ENCODE measurements around the gene USP6NL. TPM values are rescaled to one million over a fixed set of nuclear protein-coding genes. Genes with fewer than 3 reads are reported as not detected.

USP6NL gene
- total RNA-seq, 1 experiment from 2014 or later: 21.4 TPM

DNA sequence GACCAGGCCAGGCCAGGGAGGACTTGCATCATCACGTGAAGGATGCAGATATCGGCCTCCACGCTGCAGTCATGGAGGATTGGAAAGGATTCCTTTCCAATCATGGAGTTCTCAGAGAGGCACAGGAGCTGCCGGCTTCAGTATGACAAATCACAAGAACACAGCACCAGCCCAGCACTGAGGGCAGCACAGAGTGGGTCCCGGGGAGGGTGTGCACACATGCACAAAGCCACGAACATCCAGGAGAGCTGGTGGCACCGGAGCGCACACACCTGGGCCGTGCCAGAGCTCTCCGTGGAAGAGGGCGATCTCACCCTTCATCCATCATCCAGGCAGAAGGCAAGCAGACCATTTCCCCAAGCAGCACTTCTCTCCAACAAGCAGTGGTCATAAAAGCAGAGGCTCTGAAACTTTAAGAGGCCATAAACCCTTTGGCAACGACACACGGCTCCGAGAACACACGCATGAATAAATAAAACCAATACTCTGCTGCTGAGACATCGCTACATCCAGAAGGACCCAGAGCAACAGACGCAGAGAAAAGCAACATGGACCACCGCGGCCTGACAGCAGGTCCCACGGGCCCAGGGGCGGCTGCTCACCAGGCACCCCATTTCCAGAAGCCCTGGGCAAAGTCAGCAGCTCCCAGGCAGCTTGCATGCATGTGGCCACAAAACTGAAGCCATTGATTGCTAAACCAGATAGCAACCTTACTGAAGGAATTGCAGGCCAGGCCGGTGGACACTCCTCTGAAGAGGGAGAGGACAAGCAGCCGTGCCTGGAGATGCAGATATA lies 180.8 kb downstream of the USP6NL start:
- peaks cover 23% of the 10 kb centered on the region for H3K9me3 Mint-ChIP-seq
- POLR2A ChIA-PET: interaction anchor here (0.6 kb wide), 1 partner anchor 9 kb away, joined by 3 read pairs; no protein-coding TSS in a partner anchor
- H3K27ac Mint-ChIP-seq: no peak overlapping the region
- ATAC-seq: no peak
- peaks cover 39% of the 10 kb centered on the region for H3K4me1 Mint-ChIP-seq
- no peak for DNase-seq (ENCODE audit: low spot score)
- H3K36me3 Mint-ChIP-seq: peaks cover 9% of the 10 kb centered on the region
- TF ChIP-seq, protein P1, sequence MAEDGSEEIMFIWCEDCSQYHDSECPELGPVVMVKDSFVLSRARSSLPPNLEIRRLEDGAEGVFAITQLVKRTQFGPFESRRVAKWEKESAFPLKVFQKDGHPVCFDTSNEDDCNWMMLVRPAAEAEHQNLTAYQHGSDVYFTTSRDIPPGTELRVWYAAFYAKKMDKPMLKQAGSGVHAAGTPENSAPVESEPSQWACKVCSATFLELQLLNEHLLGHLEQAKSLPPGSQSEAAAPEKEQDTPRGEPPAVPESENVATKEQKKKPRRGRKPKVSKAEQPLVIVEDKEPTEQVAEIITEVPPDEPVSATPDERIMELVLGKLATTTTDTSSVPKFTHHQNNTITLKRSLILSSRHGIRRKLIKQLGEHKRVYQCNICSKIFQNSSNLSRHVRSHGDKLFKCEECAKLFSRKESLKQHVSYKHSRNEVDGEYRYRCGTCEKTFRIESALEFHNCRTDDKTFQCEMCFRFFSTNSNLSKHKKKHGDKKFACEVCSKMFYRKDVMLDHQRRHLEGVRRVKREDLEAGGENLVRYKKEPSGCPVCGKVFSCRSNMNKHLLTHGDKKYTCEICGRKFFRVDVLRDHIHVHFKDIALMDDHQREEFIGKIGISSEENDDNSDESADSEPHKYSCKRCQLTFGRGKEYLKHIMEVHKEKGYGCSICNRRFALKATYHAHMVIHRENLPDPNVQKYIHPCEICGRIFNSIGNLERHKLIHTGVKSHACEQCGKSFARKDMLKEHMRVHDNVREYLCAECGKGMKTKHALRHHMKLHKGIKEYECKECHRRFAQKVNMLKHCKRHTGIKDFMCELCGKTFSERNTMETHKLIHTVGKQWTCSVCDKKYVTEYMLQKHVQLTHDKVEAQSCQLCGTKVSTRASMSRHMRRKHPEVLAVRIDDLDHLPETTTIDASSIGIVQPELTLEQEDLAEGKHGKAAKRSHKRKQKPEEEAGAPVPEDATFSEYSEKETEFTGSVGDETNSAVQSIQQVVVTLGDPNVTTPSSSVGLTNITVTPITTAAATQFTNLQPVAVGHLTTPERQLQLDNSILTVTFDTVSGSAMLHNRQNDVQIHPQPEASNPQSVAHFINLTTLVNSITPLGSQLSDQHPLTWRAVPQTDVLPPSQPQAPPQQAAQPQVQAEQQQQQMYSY (CRISPR knock-in tag; IDR thresholded peaks at IDR 0.05): no peak
- TF ChIP-seq, protein P2, sequence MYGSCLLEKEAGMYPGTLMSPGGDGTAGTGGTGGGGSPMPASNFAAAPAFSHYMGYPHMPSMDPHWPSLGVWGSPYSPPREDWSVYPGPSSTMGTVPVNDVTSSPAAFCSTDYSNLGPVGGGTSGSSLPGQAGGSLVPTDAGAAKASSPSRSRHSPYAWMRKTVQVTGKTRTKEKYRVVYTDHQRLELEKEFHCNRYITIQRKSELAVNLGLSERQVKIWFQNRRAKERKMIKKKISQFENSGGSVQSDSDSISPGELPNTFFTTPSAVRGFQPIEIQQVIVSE (CRISPR knock-in tag; IDR thresholded peaks at IDR 0.05; ENCODE audit: borderline replicate concordance): no peak
- TF ChIP-seq ZNF232 (CRISPR knock-in tag; IDR thresholded peaks at IDR 0.05) (no peak), EMX1 (CRISPR knock-in tag; IDR thresholded peaks at IDR 0.05) (no peak), HMGA2 (CRISPR knock-in tag; IDR thresholded peaks at IDR 0.05) (no peak), ZBTB21 (CRISPR knock-in tag; IDR thresholded peaks at IDR 0.05; ENCODE audit: borderline replicate concordance) (no peak), TEAD4 (CRISPR knock-in tag; IDR thresholded peaks at IDR 0.05) (no peak), ESRRA (CRISPR knock-in tag; IDR thresholded peaks at IDR 0.05; ENCODE audit: borderline replicate concordance) (no peak), KAT7 (CRISPR knock-in tag; IDR thresholded peaks at IDR 0.05; ENCODE audit: borderline replicate concordance) (no peak), NFATC4 (CRISPR knock-in tag; IDR thresholded peaks at IDR 0.05) (no peak), CREB1 (CRISPR knock-in tag; IDR thresholded peaks at IDR 0.05) (no peak)
- TF ChIP-seq, protein P3, sequence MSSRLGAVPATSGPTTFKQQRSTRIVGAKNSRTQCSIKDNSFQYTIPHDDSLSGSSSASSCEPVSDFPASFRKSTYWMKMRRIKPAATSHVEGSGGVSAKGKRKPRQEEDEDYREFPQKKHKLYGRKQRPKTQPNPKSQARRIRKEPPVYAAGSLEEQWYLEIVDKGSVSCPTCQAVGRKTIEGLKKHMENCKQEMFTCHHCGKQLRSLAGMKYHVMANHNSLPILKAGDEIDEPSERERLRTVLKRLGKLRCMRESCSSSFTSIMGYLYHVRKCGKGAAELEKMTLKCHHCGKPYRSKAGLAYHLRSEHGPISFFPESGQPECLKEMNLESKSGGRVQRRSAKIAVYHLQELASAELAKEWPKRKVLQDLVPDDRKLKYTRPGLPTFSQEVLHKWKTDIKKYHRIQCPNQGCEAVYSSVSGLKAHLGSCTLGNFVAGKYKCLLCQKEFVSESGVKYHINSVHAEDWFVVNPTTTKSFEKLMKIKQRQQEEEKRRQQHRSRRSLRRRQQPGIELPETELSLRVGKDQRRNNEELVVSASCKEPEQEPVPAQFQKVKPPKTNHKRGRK (CRISPR knock-in tag; IDR thresholded peaks at IDR 0.05; ENCODE audit: borderline replicate concordance): no peak
- TF ChIP-seq, protein P4, sequence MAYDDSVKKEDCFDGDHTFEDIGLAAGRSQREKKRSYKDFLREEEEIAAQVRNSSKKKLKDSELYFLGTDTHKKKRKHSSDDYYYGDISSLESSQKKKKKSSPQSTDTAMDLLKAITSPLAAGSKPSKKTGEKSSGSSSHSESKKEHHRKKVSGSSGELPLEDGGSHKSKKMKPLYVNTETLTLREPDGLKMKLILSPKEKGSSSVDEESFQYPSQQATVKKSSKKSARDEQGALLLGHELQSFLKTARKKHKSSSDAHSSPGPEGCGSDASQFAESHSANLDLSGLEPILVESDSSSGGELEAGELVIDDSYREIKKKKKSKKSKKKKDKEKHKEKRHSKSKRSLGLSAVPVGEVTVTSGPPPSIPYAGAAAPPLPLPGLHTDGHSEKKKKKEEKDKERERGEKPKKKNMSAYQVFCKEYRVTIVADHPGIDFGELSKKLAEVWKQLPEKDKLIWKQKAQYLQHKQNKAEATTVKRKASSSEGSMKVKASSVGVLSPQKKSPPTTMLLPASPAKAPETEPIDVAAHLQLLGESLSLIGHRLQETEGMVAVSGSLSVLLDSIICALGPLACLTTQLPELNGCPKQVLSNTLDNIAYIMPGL (CRISPR knock-in tag; IDR thresholded peaks at IDR 0.05): no peak
- TF ChIP-seq, protein P5, sequence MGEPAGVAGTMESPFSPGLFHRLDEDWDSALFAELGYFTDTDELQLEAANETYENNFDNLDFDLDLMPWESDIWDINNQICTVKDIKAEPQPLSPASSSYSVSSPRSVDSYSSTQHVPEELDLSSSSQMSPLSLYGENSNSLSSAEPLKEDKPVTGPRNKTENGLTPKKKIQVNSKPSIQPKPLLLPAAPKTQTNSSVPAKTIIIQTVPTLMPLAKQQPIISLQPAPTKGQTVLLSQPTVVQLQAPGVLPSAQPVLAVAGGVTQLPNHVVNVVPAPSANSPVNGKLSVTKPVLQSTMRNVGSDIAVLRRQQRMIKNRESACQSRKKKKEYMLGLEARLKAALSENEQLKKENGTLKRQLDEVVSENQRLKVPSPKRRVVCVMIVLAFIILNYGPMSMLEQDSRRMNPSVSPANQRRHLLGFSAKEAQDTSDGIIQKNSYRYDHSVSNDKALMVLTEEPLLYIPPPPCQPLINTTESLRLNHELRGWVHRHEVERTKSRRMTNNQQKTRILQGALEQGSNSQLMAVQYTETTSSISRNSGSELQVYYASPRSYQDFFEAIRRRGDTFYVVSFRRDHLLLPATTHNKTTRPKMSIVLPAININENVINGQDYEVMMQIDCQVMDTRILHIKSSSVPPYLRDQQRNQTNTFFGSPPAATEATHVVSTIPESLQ (CRISPR knock-in tag; IDR thresholded peaks at IDR 0.05): no peak
- H3K27me3 Mint-ChIP-seq (ENCODE audit: low read depth): no peaks in the 10 kb centered on the region; the same call in 1 of the 2 replicates
- no peak overlapping the region for H3K4me3 Mint-ChIP-seq
- CTCF ChIA-PET: interaction anchor here (0.8 kb wide), 1 partner anchor 25 kb away, joined by 3 read pairs; no protein-coding TSS in a partner anchor
